HG03442 (cell line): ENCODE data around the gene DMGDH.
"Not testable (repeated sequence)": the region's sequence is repeated elsewhere in the genome, so short reads cannot be mapped to it uniquely, and the experiment has no call there.

Experiments used
- ATAC-seq: cut with Tn5 transposase; IDR thresholded peaks from one replicate; pipeline ENCODE4 v1.9.1; 2021; ENCODE audit warnings: mild to moderate bottlenecking, moderate library complexity; ENCODE audit not compliant: unreplicated experiment

DMGDH gene

DNA sequence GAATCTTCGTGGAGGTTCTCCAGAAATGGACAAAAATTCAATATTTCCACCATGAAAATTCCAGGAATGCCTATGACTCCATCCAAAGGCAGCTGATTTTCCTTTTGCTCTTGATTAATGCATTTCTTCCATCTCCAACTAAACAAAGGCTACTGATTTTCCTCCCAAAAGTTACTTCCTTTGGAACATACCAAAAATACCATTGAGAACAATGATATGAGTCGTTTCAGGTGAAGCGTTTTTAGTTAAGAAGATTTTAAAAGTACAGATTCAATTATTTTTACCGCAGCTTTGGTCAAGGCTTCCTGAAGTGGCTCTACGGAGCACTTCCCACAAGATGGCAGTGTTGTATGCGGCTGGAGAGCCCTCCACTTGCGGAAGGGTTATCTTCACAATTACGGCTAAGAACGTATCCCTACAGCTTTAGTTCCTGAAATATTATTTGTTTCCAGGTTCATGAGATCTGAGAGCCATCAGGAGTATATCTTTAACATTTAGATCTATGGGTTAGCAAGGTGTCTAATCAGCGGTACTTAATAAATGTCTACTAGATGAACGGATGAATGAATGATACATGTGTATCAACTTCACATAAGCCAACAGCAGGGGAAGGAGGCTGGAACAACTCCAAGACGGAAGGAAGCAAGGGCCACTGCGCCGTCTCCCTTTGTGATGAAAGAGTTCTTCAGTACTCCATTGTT lies 48.5 kb downstream of the DMGDH start:
- ATAC-seq, result no peak

- no peak for ATAC-seq
These were observed 54.8 kb downstream of the DMGDH start for GRCh38 chr5:79014631-79015030.

GRCh38 chr5:79011869-79012268 lies 57.6 kb downstream of the DMGDH start:
- ATAC-seq, result no peak

GRCh38 chr5:79011219-79011836 lies 58.1 kb downstream of the DMGDH start:
- ATAC-seq, result no peak

GRCh38 chr5:79008362-79008761 lies 61.1 kb downstream of the DMGDH start:
- no peak for ATAC-seq

DNA sequence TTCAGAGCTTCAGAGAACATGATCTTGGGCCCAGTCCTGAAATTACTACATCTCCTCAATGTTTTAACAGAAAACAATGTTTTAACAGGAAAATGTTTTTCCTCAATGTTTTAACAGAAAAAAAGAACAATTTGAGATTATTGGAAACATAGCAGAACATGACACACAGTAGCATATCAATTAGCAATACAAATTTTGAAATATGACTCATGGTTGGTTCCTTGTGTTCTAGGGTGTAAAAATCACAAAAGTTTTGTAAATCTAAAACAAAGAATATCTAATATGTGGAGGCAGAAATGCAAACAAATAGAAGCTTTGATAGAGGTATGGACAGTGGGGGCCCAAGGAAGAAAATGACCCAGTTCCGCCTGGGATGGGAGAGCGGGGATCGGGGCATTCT lies 61.6 kb downstream of the DMGDH start:
- ATAC-seq, result no peak

- ATAC-seq, result no peak
These were observed 63.4 kb downstream of the DMGDH start for GRCh38 chr5:79005936-79006631.

DNA sequence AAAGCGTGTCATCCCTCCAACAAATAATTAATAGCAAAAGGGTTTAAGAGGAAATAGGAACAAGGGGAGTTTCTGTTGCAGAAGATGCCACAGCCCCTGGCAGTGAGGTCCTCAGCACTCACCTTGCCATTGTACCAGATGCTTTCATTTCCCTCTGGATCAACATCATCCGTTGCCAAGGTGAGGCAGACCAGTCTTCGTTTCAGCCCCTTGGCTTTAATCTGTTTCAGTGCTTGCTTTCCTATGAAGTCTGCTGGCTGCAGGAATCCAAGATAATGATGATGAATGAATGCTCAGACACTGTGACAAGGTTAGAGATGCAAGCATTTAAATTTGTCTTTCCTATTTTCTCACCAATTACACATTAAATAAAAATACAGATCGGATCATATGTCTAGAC lies 64.3 kb downstream of the DMGDH start:
- no peak for ATAC-seq

GRCh38 chr5:79002374-79002773 lies 67.1 kb downstream of the DMGDH start:
- no peak for ATAC-seq

DNA sequence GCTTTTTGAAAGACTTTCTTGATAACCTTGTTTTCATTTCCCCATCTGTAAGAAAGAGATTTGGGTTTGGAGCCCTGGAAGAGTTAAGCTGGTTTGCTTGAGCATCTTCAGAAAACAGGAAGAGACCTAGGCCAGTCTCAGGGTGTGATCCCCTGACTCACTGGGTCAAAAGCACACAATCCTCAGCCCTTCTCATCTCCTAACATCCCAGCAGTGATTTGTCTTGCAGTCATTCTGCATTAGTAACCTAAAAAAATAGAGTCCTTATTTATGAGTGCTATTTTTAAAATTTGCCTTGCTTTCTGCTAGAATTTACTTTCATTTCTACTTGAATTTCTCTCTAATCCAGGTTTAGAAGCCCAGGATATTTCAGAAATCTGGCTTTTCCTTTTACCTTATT lies 68.0 kb downstream of the DMGDH start:
- no peak for ATAC-seq

GRCh38 chr5:78997090-78997489 lies 72.4 kb downstream of the DMGDH start:
- no peak for ATAC-seq

- no peak for ATAC-seq
These were observed 73.9 kb downstream of the DMGDH start for GRCh38 chr5:78995521-78996007.

- ATAC-seq, result no peak
These were observed 76.3 kb downstream of the DMGDH start for GRCh38 chr5:78993165-78993564.

- ATAC-seq, result no peak
These were observed 77.3 kb downstream of the DMGDH start for GRCh38 chr5:78992146-78992545.

GRCh38 chr5:78989080-78989479 lies 80.4 kb downstream of the DMGDH start:
- no peak for ATAC-seq

- peak; percentile 40 for ATAC-seq
These were observed 83.7 kb downstream of the DMGDH start for GRCh38 chr5:78985725-78986223.

GRCh38 chr5:78985116-78985724 lies 84.3 kb downstream of the DMGDH start, which contains the start of gene ARSB:
Gene ARSB, minus strand, starts transcription at chr5:78985310. Its CDS starts 62 bp downstream, at chr5:78985248.
- peak; percentile 34 for ATAC-seq

GRCh38 chr5:78984439-78985115 lies 84.9 kb downstream of the DMGDH start:
- ATAC-seq, result peak; percentile 52

- ATAC-seq, result no peak
These were observed 85.7 kb downstream of the DMGDH start for GRCh38 chr5:78983601-78984438.

DNA sequence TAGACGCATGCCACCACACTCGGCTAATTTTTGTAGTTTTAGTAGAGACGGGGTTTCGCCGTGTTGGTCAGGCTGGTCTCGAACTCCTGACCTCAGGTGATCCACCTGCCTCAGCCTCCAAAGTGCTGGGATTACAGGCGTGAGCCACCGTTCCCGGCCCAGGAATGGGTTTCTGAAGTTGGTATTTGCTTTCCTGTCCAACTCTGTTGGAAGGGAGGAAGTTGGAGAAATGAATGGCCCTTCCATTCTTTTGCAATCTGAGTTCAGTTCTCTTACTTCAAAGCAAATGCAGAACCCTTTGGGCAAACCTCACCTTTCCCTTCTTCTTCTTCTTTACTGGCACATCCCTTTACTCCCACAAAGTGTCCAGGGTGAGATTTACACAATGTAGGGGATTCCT lies 86.3 kb downstream of the DMGDH start:
- not testable (repeated sequence) for ATAC-seq
